Sigmoid colon (tissue), 7 donors: Measurements from ENCODE around the gene KMT2C. TPM values are rescaled to one million over a fixed set of nuclear protein-coding genes. Genes with fewer than 3 reads are reported as not detected.

Experiments used
- DNase-seq: peaks from one replicate; pipeline ENCODE4 v3.0.0-alpha.2; 2019
- H3K27ac ChIP-seq, 4 donors: fragments of 200-600 bp; sonication (generic); one replicate each; pipeline ENCODE4 v1.5.1; 2016 to 2019; ENCODE audit warnings: mild to moderate bottlenecking in 1 of 4
- H3K27me3 ChIP-seq, 3 donors: fragments of 200-600 bp; sonication (generic); one replicate each; pipeline ENCODE4 v1.5.1; 2019; ENCODE audit warnings: mild to moderate bottlenecking in 1 of 3
- H3K36me3 ChIP-seq, 4 donors: fragments of 200-600 bp; sonication (generic); one replicate each; pipeline ENCODE4 v1.5.1; 2016 to 2019
- H3K4me1 ChIP-seq, 4 donors: fragments of 200-600 bp; sonication (generic); one replicate each; pipeline ENCODE4 v1.5.1; 2017 to 2019
- H3K4me3 ChIP-seq, 4 donors: fragments of 200-600 bp; sonication (generic); one replicate each; pipeline ENCODE4 v1.5.1; 2017 to 2019; ENCODE audit warnings: mild to moderate bottlenecking in 2 of 4, moderate library complexity in 1 of 4
- H3K9me3 ChIP-seq, 4 donors: fragments of 200-600 bp in 3 of 4; sonication (generic) in 3 of 4; one replicate each; pipeline versions ENCODE4 v1.5.1 to v1.6.1; 2013 to 2019
- EP300 ChIP-seq, 4 donors: sonication (generic); formaldehyde crosslinking; IDR thresholded peaks; one replicate each; pipeline ENCODE4 v1.6.1; 2017; ENCODE audit warnings: antibody characterized with exemption in 4 of 4
- POLR2A ChIP-seq, 2 donors: fragments of 450-650 bp; IDR thresholded peaks; one replicate each; pipeline ENCODE4 v1.6.1; 2016; ENCODE audit warnings: antibody characterized with exemption in 2 of 2, mild to moderate bottlenecking in 2 of 2, moderate library complexity in 2 of 2
- POLR2AphosphoS5 ChIP-seq, 4 donors: sonication (generic); formaldehyde crosslinking; IDR thresholded peaks; one replicate each; pipeline ENCODE4 v1.6.1; 2017; ENCODE audit warnings: antibody characterized with exemption in 4 of 4
- WGBS, 2 donors: extraction: QIAGEN DNeasy Blood & Tissue Kit; methylation state at CpG; one replicate each; pipeline ENCODE4 v1.1.7; 2013; 5-methylcytosine and 5-hydroxymethylcytosine counted together
- intact Hi-C: fragments of 100-400 bp; cut with DNase I; formaldehyde crosslinking; loops from one replicate; pipeline ENCODE4 v1.15.1; 2023
- polyA plus RNA-seq, 3 donors: library from polyadenylated mRNA; stranded (reverse); fragments of 200-250 nt; gene quantifications; one replicate each; pipeline ENCODE4 v1.2.3, GENCODE V29; 2013
- total RNA-seq, 4 donors: library from RNA; depleted of rRNA; stranded (reverse); fragments of >200 nt; gene quantifications; one replicate each; pipeline ENCODE4 v1.1.0, GENCODE V29; 2016
- TF ChIP-seq, protein P1 (sequence below), 4 experiments: fragments of 450-650 bp in 3 of 4; fragments of 200-600 bp in 1 of 4; IDR thresholded peaks; one replicate each; pipeline ENCODE4 v1.5.1; 2016 to 2019; ENCODE audit warnings: antibody characterized with exemption in 4 of 4, mild to moderate bottlenecking in 3 of 4, moderate library complexity in 2 of 4
- donor health status: healthy with polysubstance abuse.
- donor health status: Bipolar disorder and iron deficiency.
- donor health status: healthy.

The KMT2C gene
- total and polyA plus RNA-seq, 7 donors = 7.4 to 75.6 (median 46.4) TPM

DNA sequence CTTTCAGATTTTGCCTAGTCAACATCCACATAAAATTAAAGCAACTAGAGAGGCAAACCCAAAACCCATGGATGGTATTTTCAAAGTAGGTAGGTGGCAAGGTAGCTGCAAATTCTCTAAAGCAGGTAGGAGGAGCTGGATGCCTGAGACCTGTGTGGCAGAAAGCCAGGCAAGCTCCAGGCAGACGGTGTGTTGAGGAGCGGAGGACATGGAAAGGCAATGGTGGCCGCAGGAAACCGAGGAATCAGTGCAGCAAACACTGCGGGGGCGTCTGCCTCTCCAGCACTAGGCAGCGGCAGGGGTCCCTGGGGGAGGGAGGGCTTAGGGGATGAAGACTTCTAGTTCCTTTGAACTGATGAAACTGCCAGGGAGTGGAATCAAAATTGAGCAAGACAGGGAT is 309.1 kb downstream of the KMT2C start:
- Histone ChIP-seq H3K27me3 (no peaks in the 10 kb centered on the region), H3K27ac (no peak overlapping the region), H3K4me1 (no peaks in the 10 kb centered on the region), H3K9me3 (no peaks in the 10 kb centered on the region), H3K36me3 (peaks cover 0 to 77% (median 34%) of the 10 kb centered on the region in 4 donors), H3K4me3 (no peak overlapping the region)
- TF ChIP-seq POLR2A (IDR thresholded peaks at IDR 0.05) (no peak), EP300 (IDR thresholded peaks at IDR 0.05) (no peak), POLR2AphosphoS5 (IDR thresholded peaks at IDR 0.05) (no peak)
- TF ChIP-seq, protein P1, sequence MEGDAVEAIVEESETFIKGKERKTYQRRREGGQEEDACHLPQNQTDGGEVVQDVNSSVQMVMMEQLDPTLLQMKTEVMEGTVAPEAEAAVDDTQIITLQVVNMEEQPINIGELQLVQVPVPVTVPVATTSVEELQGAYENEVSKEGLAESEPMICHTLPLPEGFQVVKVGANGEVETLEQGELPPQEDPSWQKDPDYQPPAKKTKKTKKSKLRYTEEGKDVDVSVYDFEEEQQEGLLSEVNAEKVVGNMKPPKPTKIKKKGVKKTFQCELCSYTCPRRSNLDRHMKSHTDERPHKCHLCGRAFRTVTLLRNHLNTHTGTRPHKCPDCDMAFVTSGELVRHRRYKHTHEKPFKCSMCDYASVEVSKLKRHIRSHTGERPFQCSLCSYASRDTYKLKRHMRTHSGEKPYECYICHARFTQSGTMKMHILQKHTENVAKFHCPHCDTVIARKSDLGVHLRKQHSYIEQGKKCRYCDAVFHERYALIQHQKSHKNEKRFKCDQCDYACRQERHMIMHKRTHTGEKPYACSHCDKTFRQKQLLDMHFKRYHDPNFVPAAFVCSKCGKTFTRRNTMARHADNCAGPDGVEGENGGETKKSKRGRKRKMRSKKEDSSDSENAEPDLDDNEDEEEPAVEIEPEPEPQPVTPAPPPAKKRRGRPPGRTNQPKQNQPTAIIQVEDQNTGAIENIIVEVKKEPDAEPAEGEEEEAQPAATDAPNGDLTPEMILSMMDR (IDR thresholded peaks at IDR 0.05) = no peak
- WGBS, 2 donors = 96 to 97% methylated on average over 7 of the region's 7 CpGs
- intact Hi-C loops = no loop called here
- DNase-seq = no peak

DNA sequence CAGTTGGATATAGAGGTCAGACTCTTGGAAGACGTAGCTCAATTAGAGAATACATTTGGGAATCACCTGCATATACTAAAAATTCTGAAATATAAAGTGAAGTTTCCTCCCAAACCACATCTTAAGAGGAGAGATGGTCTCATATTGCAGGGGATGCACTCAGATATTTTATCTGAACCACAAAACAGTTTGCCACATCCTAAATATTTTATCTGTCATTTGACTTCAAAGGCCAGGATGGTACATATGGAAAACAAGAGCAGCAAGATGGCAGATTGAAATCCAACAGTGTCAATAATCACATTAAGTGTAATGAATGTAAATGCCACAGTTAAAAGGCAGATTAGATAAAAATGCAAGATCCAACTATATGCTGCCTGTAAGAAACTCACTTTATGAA is 313.3 kb downstream of the KMT2C start:
- no peaks in the 10 kb centered on the region for H3K27me3 ChIP-seq
- 92 to 100% methylated on average over 1 of the region's 1 CpG for WGBS, 2 donors
- H3K4me3 ChIP-seq = no peak overlapping the region
- H3K4me1 ChIP-seq = no peaks in the 10 kb centered on the region
- DNase-seq = no peak
- no peaks in the 10 kb centered on the region for H3K9me3 ChIP-seq
- peaks cover 5 to 87% (median 46%) of the 10 kb centered on the region in 4 donors for H3K36me3 ChIP-seq
- TF ChIP-seq, protein P1 (IDR thresholded peaks at IDR 0.05) = no peak
- TF ChIP-seq POLR2AphosphoS5 (IDR thresholded peaks at IDR 0.05) (no peak), EP300 (IDR thresholded peaks at IDR 0.05) (no peak), POLR2A (IDR thresholded peaks at IDR 0.05) (no peak)
- intact Hi-C loops = no loop called here
- no peak overlapping the region for H3K27ac ChIP-seq

DNA sequence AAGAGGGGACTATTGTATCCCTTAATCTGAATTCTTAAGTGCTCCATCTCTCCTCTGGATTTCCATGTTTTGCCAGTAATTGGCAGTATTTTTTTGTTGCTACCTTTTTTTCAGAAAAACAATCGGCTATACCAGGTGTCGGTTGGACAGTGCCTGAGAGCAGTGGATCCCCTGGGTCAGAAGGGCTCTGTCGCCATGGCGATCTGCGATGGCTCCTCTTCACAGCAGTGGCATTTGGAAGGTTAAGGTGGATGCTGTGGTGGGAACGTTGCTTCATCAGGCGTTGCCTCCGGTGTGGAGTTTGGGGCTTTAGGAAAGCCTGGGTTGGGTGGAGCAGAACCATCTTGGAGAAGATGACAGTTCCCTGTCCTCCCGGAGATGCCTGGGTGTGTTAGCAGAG is 314.4 kb downstream of the KMT2C start:
- intact Hi-C loops = no loop called here
- Histone ChIP-seq H3K9me3 (no peaks in the 10 kb centered on the region), H3K27me3 (no peaks in the 10 kb centered on the region), H3K36me3 (peaks cover 5 to 86% (median 51%) of the 10 kb centered on the region in 4 donors), H3K4me3 (no peak overlapping the region), H3K27ac (no peak overlapping the region), H3K4me1 (no peaks in the 10 kb centered on the region)
- TF ChIP-seq POLR2AphosphoS5 (IDR thresholded peaks at IDR 0.05) = no peak
- no peak for TF ChIP-seq EP300 (IDR thresholded peaks at IDR 0.05)
- TF ChIP-seq, protein P1 (IDR thresholded peaks at IDR 0.05) = no peak
- no peak for TF ChIP-seq POLR2A (IDR thresholded peaks at IDR 0.05)
- 96 to 97% methylated on average over 9 of the region's 9 CpGs for WGBS, 2 donors
- DNase-seq = no peak

DNA sequence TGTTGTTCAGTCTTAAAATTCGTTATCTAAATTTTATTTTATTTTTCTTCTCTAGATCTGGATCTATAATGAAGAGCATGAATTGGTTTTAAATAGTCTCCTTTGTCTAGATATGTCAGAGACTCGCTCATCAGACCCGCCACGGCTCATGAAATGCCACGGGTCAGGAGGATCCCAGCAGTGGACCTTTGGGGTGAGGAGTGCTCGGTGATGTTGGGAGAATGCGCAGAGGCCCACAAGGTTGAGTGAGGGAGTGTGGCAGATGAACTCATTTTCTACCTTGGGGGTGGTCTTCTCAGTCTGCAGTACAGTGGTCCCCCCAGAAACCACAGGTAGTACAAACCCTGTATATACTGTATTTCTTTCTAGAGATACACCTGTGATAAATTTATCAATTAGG is 315.0 kb downstream of the KMT2C start:
- no peak overlapping the region for H3K4me3 ChIP-seq
- WGBS, 2 donors = 96 to 97% methylated on average over 7 of the region's 7 CpGs
- H3K9me3 ChIP-seq = no peaks in the 10 kb centered on the region
- H3K27ac ChIP-seq = no peak overlapping the region
- H3K27me3 ChIP-seq = no peaks in the 10 kb centered on the region
- intact Hi-C loops = no loop called here
- H3K4me1 ChIP-seq = no peaks in the 10 kb centered on the region
- no peak for DNase-seq
- H3K36me3 ChIP-seq = peaks cover 5 to 85% (median 51%) of the 10 kb centered on the region in 4 donors
- TF ChIP-seq EP300 (IDR thresholded peaks at IDR 0.05) = no peak
- no peak for TF ChIP-seq POLR2AphosphoS5 (IDR thresholded peaks at IDR 0.05)
- TF ChIP-seq, protein P1 (IDR thresholded peaks at IDR 0.05) = no peak
- TF ChIP-seq POLR2A (IDR thresholded peaks at IDR 0.05) = no peak

DNA sequence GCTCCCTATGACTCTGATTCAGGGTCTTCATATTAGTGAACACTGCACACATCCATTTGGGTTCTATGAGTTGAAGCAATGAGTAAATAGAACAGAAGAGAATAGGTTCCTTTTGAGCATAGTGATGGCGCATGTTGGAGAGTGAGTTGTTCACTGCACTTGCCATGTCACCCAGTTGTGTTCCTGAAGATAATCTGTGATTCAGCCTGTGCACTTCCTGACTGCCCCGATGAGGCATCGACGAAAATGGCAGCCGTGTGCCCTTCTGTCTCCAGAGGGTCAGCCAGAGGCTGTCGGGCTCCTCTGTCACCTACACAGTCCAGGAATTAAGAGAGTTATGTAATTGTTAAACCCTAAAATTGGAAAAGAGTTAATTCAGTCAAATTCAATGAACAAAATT is 315.6 kb downstream of the KMT2C start:
- no peak for DNase-seq
- Histone ChIP-seq H3K27me3 (no peaks in the 10 kb centered on the region), H3K9me3 (no peaks in the 10 kb centered on the region), H3K36me3 (peaks cover 5 to 89% (median 51%) of the 10 kb centered on the region in 4 donors), H3K27ac (no peak overlapping the region), H3K4me3 (no peak overlapping the region), H3K4me1 (no peaks in the 10 kb centered on the region)
- intact Hi-C loops = no loop called here
- WGBS, 2 donors = 97% methylated on average over 6 of the region's 6 CpGs
- TF ChIP-seq, protein P1 (IDR thresholded peaks at IDR 0.05) = no peak
- TF ChIP-seq POLR2AphosphoS5 (IDR thresholded peaks at IDR 0.05) (no peak), POLR2A (IDR thresholded peaks at IDR 0.05) (no peak), EP300 (IDR thresholded peaks at IDR 0.05) (no peak)
